MCF 10A (cell line): ENCODE results near the gene KRTAP1-3. TPM values are rescaled to one million over a fixed set of nuclear protein-coding genes. Genes with fewer than 3 reads are reported as not detected.
A peak's percentile ranks its signal among the peaks of the same experiment; 100 is the strongest.

Source experiments
- BruUV-seq: library from RNA; stranded (reverse); fragments of 400-500 nt; replicated peaks from 2 replicates; lab custom pipeline; 2021; lab: Mats Ljungman, UMichigan
- CTCF ChIA-PET: fragments of 300-600 bp; sonication (Branson Sonifier 250); formaldehyde crosslinking; extraction: SDS; loops from one replicate; lab custom pipeline; 2021; ENCODE audit warnings: antibody characterized with exemption, inconsistent platforms; lab: Yijun Ruan, JAX
- POLR2A ChIA-PET: fragments of 300-600, 350-650 bp; sonication (Branson Sonifier 250); formaldehyde crosslinking; extraction: SDS; loops from one replicate; lab custom pipeline; 2020; ENCODE audit warnings: antibody characterized with exemption, inconsistent platforms; lab: Yijun Ruan, JAX
- DNase-seq: peaks from one replicate; pipeline ENCODE4 v3.0.0-alpha.2; 2018; ENCODE audit not compliant: unreplicated experiment
- H3K27ac Mint-ChIP-seq: one replicate; pipeline ENCODE4 v1.8.0; 2022; ENCODE audit warnings: mild to moderate bottlenecking, low read depth, mixed read lengths; ENCODE audit not compliant: unreplicated experiment
- H3K27me3 Mint-ChIP-seq: one replicate; pipeline ENCODE4 v1.8.0; 2022; ENCODE audit warnings: mixed read lengths; ENCODE audit not compliant: insufficient read depth, unreplicated experiment
- H3K36me3 Mint-ChIP-seq: one replicate; pipeline ENCODE4 v1.8.0; 2022; ENCODE audit warnings: mild to moderate bottlenecking, moderate library complexity, mixed read lengths; ENCODE audit not compliant: insufficient read depth, unreplicated experiment
- H3K4me1 Mint-ChIP-seq: one replicate; pipeline ENCODE4 v1.8.0; 2022; ENCODE audit warnings: mixed read lengths; ENCODE audit not compliant: insufficient read depth, unreplicated experiment
- H3K4me3 Mint-ChIP-seq: one replicate; pipeline ENCODE4 v1.8.0; 2022; ENCODE audit warnings: mild to moderate bottlenecking, moderate library complexity, mixed read lengths; ENCODE audit not compliant: unreplicated experiment
- H3K9me3 Mint-ChIP-seq: one replicate; pipeline ENCODE4 v1.8.0; 2022; ENCODE audit warnings: mixed read lengths; ENCODE audit not compliant: unreplicated experiment
- intact Hi-C: fragments of 100-400 bp; cut with micrococcal nuclease; formaldehyde crosslinking; loops from 2 replicates; pipeline ENCODE4 v1.14.1; 2022
- total RNA-seq: library from RNA; stranded (reverse); gene quantifications from 2 replicates; pipeline ENCODE4 v1.2.3, GENCODE V29; 2022
- TF ChIP-seq, protein P1 (sequence below): fragments of 200-600 bp; IDR thresholded peaks from one replicate; pipeline ENCODE4 v1.8.0; 2022; ENCODE audit warnings: antibody characterized with exemption, mild to moderate bottlenecking; ENCODE audit not compliant: unreplicated experiment

KRTAP1-3 gene
- total RNA-seq, 1 experiment from 2014 or later: not detected

- intact Hi-C loops: no loop called here
- DNase-seq: no peak
- no TSS peak for BruUV-seq
- ChIA-PET CTCF (no interaction called here), POLR2A (interaction anchor here (0.6 kb wide), 1 partner anchor 128 kb away, joined by 3 read pairs; no protein-coding TSS in a partner anchor)
- H3K9me3 Mint-ChIP-seq: no peaks in the 10 kb centered on the region
- no peaks in the 10 kb centered on the region for H3K36me3 Mint-ChIP-seq
- H3K27me3 Mint-ChIP-seq: no peaks in the 10 kb centered on the region
- TF ChIP-seq, protein P1, sequence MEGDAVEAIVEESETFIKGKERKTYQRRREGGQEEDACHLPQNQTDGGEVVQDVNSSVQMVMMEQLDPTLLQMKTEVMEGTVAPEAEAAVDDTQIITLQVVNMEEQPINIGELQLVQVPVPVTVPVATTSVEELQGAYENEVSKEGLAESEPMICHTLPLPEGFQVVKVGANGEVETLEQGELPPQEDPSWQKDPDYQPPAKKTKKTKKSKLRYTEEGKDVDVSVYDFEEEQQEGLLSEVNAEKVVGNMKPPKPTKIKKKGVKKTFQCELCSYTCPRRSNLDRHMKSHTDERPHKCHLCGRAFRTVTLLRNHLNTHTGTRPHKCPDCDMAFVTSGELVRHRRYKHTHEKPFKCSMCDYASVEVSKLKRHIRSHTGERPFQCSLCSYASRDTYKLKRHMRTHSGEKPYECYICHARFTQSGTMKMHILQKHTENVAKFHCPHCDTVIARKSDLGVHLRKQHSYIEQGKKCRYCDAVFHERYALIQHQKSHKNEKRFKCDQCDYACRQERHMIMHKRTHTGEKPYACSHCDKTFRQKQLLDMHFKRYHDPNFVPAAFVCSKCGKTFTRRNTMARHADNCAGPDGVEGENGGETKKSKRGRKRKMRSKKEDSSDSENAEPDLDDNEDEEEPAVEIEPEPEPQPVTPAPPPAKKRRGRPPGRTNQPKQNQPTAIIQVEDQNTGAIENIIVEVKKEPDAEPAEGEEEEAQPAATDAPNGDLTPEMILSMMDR: no peak
- no peak overlapping the region for H3K27ac Mint-ChIP-seq
- H3K4me1 Mint-ChIP-seq: no peaks in the 10 kb centered on the region
- H3K4me3 Mint-ChIP-seq: no peak overlapping the region
Observed at GRCh38 chr17:41037853-41038350, 3.2 kb upstream of the KRTAP1-3 start.

GRCh38 chr17:41029633-41030245 is 4.9 kb downstream of the KRTAP1-3 start, which contains the start of gene KRTAP1-4:
Gene KRTAP1-4, minus strand, starts transcription at chr17:41030195. Its CDS starts 117 bp downstream, at chr17:41030078.
- CTCF ChIA-PET: interaction anchor here (1.1 to 1.2 kb wide), 2 partner anchors 293 to 519 kb away, joined by 3 read pairs; no protein-coding TSS in a partner anchor

GRCh38 chr17:41026715-41027471 is 7.8 kb downstream of the KRTAP1-3 start, which contains the start of gene KRTAP1-5:
Gene KRTAP1-5, minus strand, starts transcription at chr17:41027208. Its CDS starts 53 bp downstream, at chr17:41027155.
- Mint-ChIP-seq H3K4me3 (no peak within 1 kb of the TSS), H3K27me3 (no peaks in the 10 kb centered on the region), H3K27ac (peak within 1 kb of the TSS; percentile 14), H3K9me3 (no peaks in the 10 kb centered on the region), H3K36me3 (no peaks in the 10 kb centered on the region), H3K4me1 (no peaks in the 10 kb centered on the region)
- ChIA-PET CTCF (interaction anchor here (0.6 kb wide), 1 partner anchor 329 kb away, joined by 3 read pairs; no protein-coding TSS in a partner anchor), POLR2A (interaction anchor here (0.6 kb wide), 1 partner anchor 370 kb away, joined by 3 read pairs; no protein-coding TSS in a partner anchor)
- DNase-seq: peak; percentile 38
- no TSS peak for BruUV-seq
- TF ChIP-seq, protein P1: no peak
- intact Hi-C loops: no loop called here

More at GRCh38 chr17:41029633-41030245, 4.9 kb downstream of the KRTAP1-3 start, which contains the start of gene KRTAP1-4:
- no peaks in the 10 kb centered on the region for H3K9me3 Mint-ChIP-seq
- BruUV-seq: no TSS peak
- POLR2A ChIA-PET: interaction anchor here (0.5 to 1.5 kb wide), 2 partner anchors 9 to 1252 kb away, joined by 3 to 4 read pairs; no protein-coding TSS in a partner anchor
- H3K27me3 Mint-ChIP-seq: no peaks in the 10 kb centered on the region
- intact Hi-C loops: no loop called here
- no peaks in the 10 kb centered on the region for H3K36me3 Mint-ChIP-seq
- H3K27ac Mint-ChIP-seq: no peak within 1 kb of the TSS
- no peak within 1 kb of the TSS for H3K4me3 Mint-ChIP-seq
- DNase-seq: no peak
- TF ChIP-seq, protein P1: no peak
- no peaks in the 10 kb centered on the region for H3K4me1 Mint-ChIP-seq

DNA sequence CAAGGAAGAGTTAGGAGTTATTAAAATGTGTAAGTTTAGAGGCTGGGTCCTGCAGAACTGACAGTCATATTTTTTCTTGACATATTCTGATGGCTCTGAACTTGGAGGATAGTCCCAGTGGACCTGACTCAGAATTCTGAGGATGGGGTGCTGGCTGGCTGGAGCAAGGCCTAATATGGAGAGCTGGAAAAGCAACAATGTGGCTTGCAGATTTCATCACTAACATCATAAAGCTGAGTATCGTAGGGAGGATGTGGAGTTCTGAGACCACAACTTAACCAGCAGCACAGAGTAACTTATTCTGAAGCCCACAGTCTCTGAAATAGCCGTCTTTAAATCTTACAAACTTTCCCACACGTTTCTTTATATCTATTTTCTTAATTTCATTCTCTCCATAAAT is 10.0 kb downstream of the KRTAP1-3 start:
- CTCF ChIA-PET: no interaction called here

More for the DNA sequence above, 10.0 kb downstream of the KRTAP1-3 start:
- H3K27ac Mint-ChIP-seq: no peak overlapping the region
- H3K4me1 Mint-ChIP-seq: no peaks in the 10 kb centered on the region
- TF ChIP-seq, protein P1: no peak
- no peaks in the 10 kb centered on the region for H3K27me3 Mint-ChIP-seq
- intact Hi-C loops: no loop called here
- POLR2A ChIA-PET: no interaction called here
- no peak overlapping the region for H3K4me3 Mint-ChIP-seq
- no TSS peak for BruUV-seq
- no peaks in the 10 kb centered on the region for H3K9me3 Mint-ChIP-seq
- no peak for DNase-seq
- no peaks in the 10 kb centered on the region for H3K36me3 Mint-ChIP-seq
